ENCODE results near the gene KCTD20. TPM values are rescaled to one million over a fixed set of nuclear protein-coding genes. Genes with fewer than 3 reads are reported as not detected.

Gene KCTD20
- total and polyA plus RNA-seq, 2 of the 13 experiments (the other 11 are each of a cell fraction or from before 2014, with no cell fraction given) = 52.7 to 67.1 TPM

DNA sequence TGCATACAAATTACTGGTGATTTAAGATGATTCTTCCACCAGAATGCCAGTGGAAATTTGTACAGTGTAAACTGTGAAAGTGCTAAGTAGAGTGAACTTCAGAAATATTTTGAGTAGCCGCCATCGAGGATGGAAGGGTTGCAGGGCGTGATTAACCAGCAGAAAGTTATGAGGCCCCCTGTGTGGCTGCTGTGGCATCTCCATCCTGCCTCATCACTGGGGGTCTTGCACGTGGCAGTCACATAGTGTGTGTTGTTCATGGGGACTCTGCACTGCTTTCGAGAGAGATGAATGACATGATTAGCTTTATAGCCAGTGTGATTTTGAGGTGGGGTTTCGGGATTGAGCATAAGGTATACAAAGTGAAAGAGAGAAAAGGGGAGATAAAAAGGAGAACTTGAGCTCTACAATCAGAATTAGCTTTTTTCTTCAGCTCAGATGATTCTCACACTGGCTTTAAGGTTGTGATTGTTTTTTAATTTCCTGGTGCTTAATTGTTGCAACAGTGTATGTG, 26.4 kb downstream of the KCTD20 start:
- H3K27ac ChIP-seq (ENCODE audit: extremely low read length, insufficient read depth, low read length) = no peak overlapping the region
- H3K27me3 ChIP-seq (ENCODE audit: control insufficient read depth in 1 of 2, insufficient read depth in 2 of 2, low read length in 2 of 2) = no peaks in the 10 kb centered on the region
- H3K4me3 ChIP-seq (replicated peaks in 1 of 3; ENCODE audit: insufficient read depth in 1 of 3, low read depth in 2 of 3, low read length in 3 of 3) = no peak overlapping the region
- peaks cover 16% of the 10 kb centered on the region for H4K20me1 ChIP-seq (ENCODE audit: insufficient read depth, low read length)
- ChIA-PET POLR2A (no interaction called here), CTCF (ENCODE audit: low intra/inter-chr PET ratio, low total read pairs) (no interaction called here)
- DNase-seq (ENCODE audit: low spot score) (no peak), ATAC-seq (no peak), FAIRE-seq (no peak)
- intact Hi-C loops (cut with micrococcal nuclease; ENCODE audit: unreplicated experiment) (no loop called here), in situ Hi-C loops (cut with HindIII; ENCODE audit: extremely low pct_ligation_motif_present, low pct_unique_long_range_greater_than_20kb) (no loop called here)
- H3K79me2 ChIP-seq (ENCODE audit: insufficient read depth, low read length) = peaks cover 51% of the 10 kb centered on the region
- TF ChIP-seq ZNF121 (CRISPR knock-in tag; IDR thresholded peaks at IDR 0.05) (no peak), ZNF18 (CRISPR knock-in tag; IDR thresholded peaks at IDR 0.05; ENCODE audit: insufficient replicate concordance) (no peak), CHD4 (IDR thresholded peaks at IDR 0.05; ENCODE audit: borderline replicate concordance, low read length) (no peak), GZF1 (CRISPR knock-in tag; IDR thresholded peaks at IDR 0.05) (no peak), LBX2 (CRISPR knock-in tag; IDR thresholded peaks at IDR 0.05; ENCODE audit: borderline replicate concordance) (no peak), BHLHE40 (IDR thresholded peaks at IDR 0.05; ENCODE audit: low read length) (no peak), SOX13 (IDR thresholded peaks at IDR 0.05) (no peak), SOX13 (CRISPR knock-in tag; conservative IDR thresholded peaks at IDR 0.05 in 1 of 2, IDR thresholded peaks at IDR 0.05 in 1 of 2) (no peak), SRSF1 (optimal IDR thresholded peaks at IDR 0.05; ENCODE audit: low read depth, low read length) (no peak), CREM (IDR thresholded peaks at IDR 0.05) (no peak), CREM (CRISPR knock-in tag; IDR thresholded peaks at IDR 0.05) (no peak), ZNF224 (CRISPR knock-in tag; IDR thresholded peaks at IDR 0.05) (no peak), RARG (CRISPR knock-in tag; IDR thresholded peaks at IDR 0.05; ENCODE audit: low read depth) (no peak), ADNP (CRISPR knock-in tag; IDR thresholded peaks at IDR 0.05) (no peak), NFATC3 (CRISPR knock-in tag; IDR thresholded peaks at IDR 0.05) (no peak), GATAD2A (CRISPR knock-in tag; IDR thresholded peaks at IDR 0.05) (no peak), ZNF773 (CRISPR knock-in tag; IDR thresholded peaks at IDR 0.05; ENCODE audit: borderline replicate concordance) (no peak)
- TF ChIP-seq, protein P1, sequence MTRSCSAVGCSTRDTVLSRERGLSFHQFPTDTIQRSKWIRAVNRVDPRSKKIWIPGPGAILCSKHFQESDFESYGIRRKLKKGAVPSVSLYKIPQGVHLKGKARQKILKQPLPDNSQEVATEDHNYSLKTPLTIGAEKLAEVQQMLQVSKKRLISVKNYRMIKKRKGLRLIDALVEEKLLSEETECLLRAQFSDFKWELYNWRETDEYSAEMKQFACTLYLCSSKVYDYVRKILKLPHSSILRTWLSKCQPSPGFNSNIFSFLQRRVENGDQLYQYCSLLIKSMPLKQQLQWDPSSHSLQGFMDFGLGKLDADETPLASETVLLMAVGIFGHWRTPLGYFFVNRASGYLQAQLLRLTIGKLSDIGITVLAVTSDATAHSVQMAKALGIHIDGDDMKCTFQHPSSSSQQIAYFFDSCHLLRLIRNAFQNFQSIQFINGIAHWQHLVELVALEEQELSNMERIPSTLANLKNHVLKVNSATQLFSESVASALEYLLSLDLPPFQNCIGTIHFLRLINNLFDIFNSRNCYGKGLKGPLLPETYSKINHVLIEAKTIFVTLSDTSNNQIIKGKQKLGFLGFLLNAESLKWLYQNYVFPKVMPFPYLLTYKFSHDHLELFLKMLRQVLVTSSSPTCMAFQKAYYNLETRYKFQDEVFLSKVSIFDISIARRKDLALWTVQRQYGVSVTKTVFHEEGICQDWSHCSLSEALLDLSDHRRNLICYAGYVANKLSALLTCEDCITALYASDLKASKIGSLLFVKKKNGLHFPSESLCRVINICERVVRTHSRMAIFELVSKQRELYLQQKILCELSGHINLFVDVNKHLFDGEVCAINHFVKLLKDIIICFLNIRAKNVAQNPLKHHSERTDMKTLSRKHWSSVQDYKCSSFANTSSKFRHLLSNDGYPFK (CRISPR knock-in tag; IDR thresholded peaks at IDR 0.05; ENCODE audit: borderline replicate concordance) = no peak
- TF ChIP-seq, protein P2, sequence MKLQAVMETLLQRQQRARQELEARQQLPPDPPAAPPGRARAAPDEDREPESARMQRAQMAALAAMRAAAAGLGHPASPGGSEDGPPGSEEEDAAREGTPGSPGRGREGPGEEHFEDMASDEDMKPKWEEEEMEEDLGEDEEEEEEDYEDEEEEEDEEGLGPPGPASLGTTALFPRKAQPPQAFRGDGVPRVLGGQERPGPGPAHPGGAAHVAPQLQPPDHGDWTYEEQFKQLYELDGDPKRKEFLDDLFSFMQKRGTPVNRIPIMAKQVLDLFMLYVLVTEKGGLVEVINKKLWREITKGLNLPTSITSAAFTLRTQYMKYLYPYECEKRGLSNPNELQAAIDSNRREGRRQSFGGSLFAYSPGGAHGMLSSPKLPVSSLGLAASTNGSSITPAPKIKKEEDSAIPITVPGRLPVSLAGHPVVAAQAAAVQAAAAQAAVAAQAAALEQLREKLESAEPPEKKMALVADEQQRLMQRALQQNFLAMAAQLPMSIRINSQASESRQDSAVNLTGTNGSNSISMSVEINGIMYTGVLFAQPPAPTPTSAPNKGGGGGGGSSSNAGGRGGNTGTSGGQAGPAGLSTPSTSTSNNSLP (IDR thresholded peaks at IDR 0.05; ENCODE audit: low read depth, low read length) = no peak
- no peaks in the 10 kb centered on the region for H3K4me1 ChIP-seq (ENCODE audit: insufficient read depth, low read length)
- peaks cover 7 to 22% of the 10 kb centered on the region in 2 experiments for H3K36me3 ChIP-seq (replicated peaks in 1 of 2; ENCODE audit: control insufficient read depth in 1 of 2, insufficient read depth in 2 of 2, low read length in 2 of 2)
- no peak overlapping the region for H3K9ac ChIP-seq (ENCODE audit: insufficient read depth, low read depth, low read length)
- 87% methylated on average over 6 of the region's 6 CpGs for WGBS (ENCODE audit: low lambda C conversion rate)
- H2AFZ ChIP-seq (ENCODE audit: low read length) = no peak overlapping the region
- H3K9me3 ChIP-seq (ENCODE audit: low read length) = no peaks in the 10 kb centered on the region
- H3K4me2 ChIP-seq (ENCODE audit: low read depth, low read length) = no peak overlapping the region
- no TSS peak for BruUV-seq (replicated peaks)

All from HepG2 (cell line).